ENCODE results near the gene SLBP. TPM values are rescaled to one million over a fixed set of nuclear protein-coding genes. Genes with fewer than 3 reads are reported as not detected.

SLBP gene
- total RNA-seq: 10 to 100 TPM; 29.2 to 58.0 (median 41.0) TPM
- 10 to 100 TPM; 19.0 to 81.0 (median 24.6) TPM for polyA plus RNA-seq
- long read RNA-seq, donor 1, transcript SLBP-206 (8 exons, 1,977 nt): major isoform, 27 of 28 reads
- long read RNA-seq, donor 1, partial matches to known transcripts: 0 of 28 reads
- long read RNA-seq, donor 1, other reads (novel, unspliced or antisense): 0 of 28 reads
- long read RNA-seq, donor 2, transcript SLBP-206 (8 exons, 1,977 nt): major isoform, 6 of 6 reads
- long read RNA-seq, donor 2, partial matches to known transcripts: 0 of 6 reads
- long read RNA-seq, donor 2, other reads (novel, unspliced or antisense): 0 of 6 reads
- long read RNA-seq, donor 3, transcript SLBP-206 (8 exons, 1,977 nt): major isoform, 10 of 11 reads
- long read RNA-seq, donor 3, partial matches to known transcripts: 0 of 11 reads
- long read RNA-seq, donor 3, other reads (novel, unspliced or antisense): 0 of 11 reads
- long read RNA-seq, donor 4, transcript SLBP-206 (8 exons, 1,977 nt): major isoform, 23 of 29 reads
- long read RNA-seq, donor 4, partial matches to known transcripts: 3 of 29 reads
- long read RNA-seq, donor 4, other reads (novel, unspliced or antisense): 3 of 29 reads
- long read RNA-seq, donor 5, transcript SLBP-206 (8 exons, 1,977 nt): major isoform, 32 of 38 reads
- long read RNA-seq, donor 5, partial matches to known transcripts: 5 of 38 reads
- long read RNA-seq, donor 5, other reads (novel, unspliced or antisense): 0 of 38 reads
- long read RNA-seq, donor 6, transcript SLBP-206 (8 exons, 1,977 nt): major isoform, 16 of 21 reads
- long read RNA-seq, donor 6, partial matches to known transcripts: 4 of 21 reads
- long read RNA-seq, donor 6, other reads (novel, unspliced or antisense): 1 of 21 reads
- long read RNA-seq, donor 7, transcript SLBP-206 (8 exons, 1,977 nt): major isoform, 17 of 17 reads
- long read RNA-seq, donor 7, partial matches to known transcripts: 0 of 17 reads
- long read RNA-seq, donor 7, other reads (novel, unspliced or antisense): 0 of 17 reads
- long read RNA-seq, donor 8, transcript SLBP-206 (8 exons, 1,977 nt): major isoform, 25 of 27 reads
- long read RNA-seq, donor 8, partial matches to known transcripts: 0 of 27 reads
- long read RNA-seq, donor 8, other reads (novel, unspliced or antisense): 0 of 27 reads
- long read RNA-seq, donor 9, transcript SLBP-206 (8 exons, 1,977 nt): major isoform, 20 of 21 reads
- long read RNA-seq, donor 9, partial matches to known transcripts: 0 of 21 reads
- long read RNA-seq, donor 9, other reads (novel, unspliced or antisense): 0 of 21 reads
- long read RNA-seq, donor 10, transcript SLBP-206 (8 exons, 1,977 nt): major isoform, 7 of 13 reads
- long read RNA-seq, donor 10, partial matches to known transcripts: 6 of 13 reads
- long read RNA-seq, donor 10, other reads (novel, unspliced or antisense): 0 of 13 reads

- DNase-seq: peak; percentile 96 to 98 (median 97)
- TF ChIP-seq CTCF (IDR thresholded peaks at IDR 0.05) (peak in 1 of 6 experiments; percentile 13), POLR2A (IDR thresholded peaks at IDR 0.05) (peak; percentile 77 to 90)
- Histone ChIP-seq H3K4me1 (replicated peaks in 1 of 2) (peaks cover 18 to 39% of the 10 kb centered on the region in 2 donors), H3K4me3 (peak within 1 kb of the TSS; percentile 49 to 100 (median 66)), H3K36me3 (replicated peaks in 1 of 2) (peaks cover 0 to 9% of the 10 kb centered on the region in 2 donors), H3K27ac (peak within 1 kb of the TSS; percentile 93 to 100 (median 98)), H3K27me3 (no peaks in the 10 kb centered on the region), H3K9me3 (replicated peaks in 1 of 3) (no peaks in the 10 kb centered on the region)
- 0% methylated on average over 4 to 98 of the region's 98 CpGs; no CpG with 5 or more reads in 1 of the 4 donors for WGBS, 4 donors
- intact Hi-C loops (cut with DNase I): no loop called here
These were observed at the start of gene SLBP for GRCh38 chr4:1712216-1713002. TSS of gene SLBP (minus strand) at chr4:1712319. CDS start at chr4:1712188, 131 bp downstream.

GRCh38 chr4:1761130-1761689 is 49.1 kb upstream of the SLBP start:
- intact Hi-C loops (cut with DNase I): no loop called here
- no peak for TF ChIP-seq CTCF (IDR thresholded peaks at IDR 0.05)
- no peak for TF ChIP-seq POLR2A (IDR thresholded peaks at IDR 0.05)
- Histone ChIP-seq H3K27me3 (no peaks in the 10 kb centered on the region), H3K4me3 (no peak overlapping the region), H3K4me1 (replicated peaks in 1 of 2) (peaks cover 10 to 13% of the 10 kb centered on the region in 2 donors), H3K9me3 (replicated peaks in 1 of 3) (no peaks in the 10 kb centered on the region), H3K36me3 (replicated peaks in 1 of 2) (no peaks in the 10 kb centered on the region), H3K27ac (no peak overlapping the region)
- 41 to 76% (median 70%) methylated on average over 4 to 32 of the region's 32 CpGs for WGBS, 4 donors
- no peak for DNase-seq

GRCh38 chr4:1760521-1761071 is 48.5 kb upstream of the SLBP start:
- DNase-seq: no peak
- Histone ChIP-seq H3K4me3 (no peak overlapping the region), H3K27me3 (no peaks in the 10 kb centered on the region), H3K9me3 (replicated peaks in 1 of 3) (no peaks in the 10 kb centered on the region), H3K36me3 (replicated peaks in 1 of 2) (no peaks in the 10 kb centered on the region), H3K4me1 (replicated peaks in 1 of 2) (peaks cover 9 to 10% of the 10 kb centered on the region in 2 donors), H3K27ac (no peak overlapping the region)
- 39 to 71% (median 54%) methylated on average over 1 to 25 of the region's 25 CpGs for WGBS, 4 donors
- TF ChIP-seq POLR2A (IDR thresholded peaks at IDR 0.05) (no peak), CTCF (IDR thresholded peaks at IDR 0.05) (no peak)
- intact Hi-C loops (cut with DNase I): no loop called here

Data from adrenal gland (tissue), 19 donors.